K562 (cell line): ENCODE measurements around the gene SLC30A10. TPM values are rescaled to one million over a fixed set of nuclear protein-coding genes. Genes with fewer than 3 reads are reported as not detected.

ENCODE experiments used
- ADNP ChIP-seq: fragments of 200-800 bp; sonication (Bioruptor generic); IDR thresholded peaks from 2 replicates; pipeline ENCODE4 v1.6.1; 2016; ENCODE audit warnings: missing genetic modification characterization, missing compliant biosample characterization
- C11orf30 ChIP-seq: fragments of 450-650 bp; IDR thresholded peaks from 2 replicates; pipeline ENCODE4 v1.6.1; 2016; ENCODE audit warnings: low read depth, mild to moderate bottlenecking
- CHD2 ChIP-seq: IDR thresholded peaks from 2 replicates; pipeline ENCODE4 v1.6.1; 2011; ENCODE audit warnings: low read depth, low read length
- EP400 ChIP-seq: fragments of 450-650 bp; IDR thresholded peaks from 2 replicates; pipeline ENCODE4 v1.6.1; 2017; ENCODE audit warnings: antibody characterized with exemption, mild to moderate bottlenecking, moderate library complexity
- EZH2 ChIP-seq: IDR thresholded peaks from 2 replicates; pipeline ENCODE4 v1.6.1; 2012; ENCODE audit warnings: low read depth, mild to moderate bottlenecking, inconsistent platforms, low read length, borderline replicate concordance
- FOXP1 ChIP-seq: sonication (generic); formaldehyde crosslinking; IDR thresholded peaks from 2 replicates; pipeline ENCODE4 v1.8.0; 2022; ENCODE audit warnings: mild to moderate bottlenecking, missing genetic modification reagents
- FUS ChIP-seq: fragments of 200-400 bp; formaldehyde crosslinking; optimal IDR thresholded peaks from 2 replicates; pipeline ENCODE3; 2017; ENCODE audit warnings: low read depth, low read length
- GATA2 ChIP-seq: sonication (generic); formaldehyde crosslinking; IDR thresholded peaks from 2 replicates; pipeline ENCODE4 v1.4.0; 2020; ENCODE audit warnings: mild to moderate bottlenecking, missing genetic modification reagents
- HMG20B ChIP-seq: fragments of 250-450 bp; sonication (Bioruptor Pico); IDR thresholded peaks from 2 replicates; pipeline ENCODE4 v1.5.0; 2021; ENCODE audit warnings: mild to moderate bottlenecking
- MECOM ChIP-seq: fragments of 250-450 bp; sonication (Bioruptor Pico); IDR thresholded peaks from 2 replicates; pipeline ENCODE4 v1.8.0; 2022; ENCODE audit warnings: inconsistent platforms
- PHF21A ChIP-seq: fragments of 450-650 bp; IDR thresholded peaks from 2 replicates; pipeline ENCODE4 v1.6.1; 2017; ENCODE audit warnings: low read depth, borderline replicate concordance
- PHF8 ChIP-seq: fragments of 200-600 bp; sonication (generic); IDR thresholded peaks from 2 replicates; pipeline ENCODE4 v1.6.1; 2012; ENCODE audit warnings: mixed run types, mild to moderate bottlenecking, inconsistent platforms, low read length, moderate library complexity, borderline replicate concordance
- PRMT5 ChIP-seq: sonication (generic); formaldehyde crosslinking; IDR thresholded peaks from 2 replicates; pipeline ENCODE4 v1.5.0; 2020; ENCODE audit warnings: missing genetic modification reagents
- RBM14 ChIP-seq: fragments of 200-400 bp; formaldehyde crosslinking; IDR thresholded peaks from 2 replicates; pipeline ENCODE4 v1.6.1; 2018; ENCODE audit warnings: low read depth, mild to moderate bottlenecking, low read length, moderate library complexity, borderline replicate concordance; ENCODE audit not compliant: insufficient read depth
- RCOR1 ChIP-seq, 2 experiments: IDR thresholded peaks; 2 replicates each; pipeline ENCODE4 v1.6.1; 2012; ENCODE audit warnings: low read depth in 2 of 2, low read length in 2 of 2, borderline replicate concordance in 1 of 2, improper control_type of control experiment in 1 of 2
- SAP30 ChIP-seq: fragments of 200-600 bp; sonication (generic); IDR thresholded peaks from 2 replicates; pipeline ENCODE4 v1.6.1; 2012; ENCODE audit warnings: borderline replicate concordance, low read depth, mild to moderate bottlenecking, moderate library complexity, low read length, control low read depth, inconsistent platforms; ENCODE audit not compliant: insufficient read depth, poor library complexity, severe bottlenecking
- SLC30A9 ChIP-seq: fragments of 250-450 bp; sonication (Bioruptor Pico); IDR thresholded peaks from 2 replicates; pipeline ENCODE4 v1.8.0; 2022; ENCODE audit warnings: mild to moderate bottlenecking, moderate library complexity
- SRSF3 ChIP-seq: fragments of 200-400 bp; formaldehyde crosslinking; IDR thresholded peaks from 2 replicates; pipeline ENCODE4 v1.6.1; 2016; ENCODE audit warnings: mild to moderate bottlenecking, low read length, moderate library complexity; ENCODE audit not compliant: insufficient read depth
- STAT5B ChIP-seq: fragments of 250-450 bp; sonication (Bioruptor Pico); IDR thresholded peaks from 2 replicates; pipeline ENCODE4 v1.8.0; 2021; ENCODE audit warnings: mild to moderate bottlenecking, inconsistent platforms
- UBTF ChIP-seq, 2 experiments: IDR thresholded peaks; 2 replicates each; pipeline ENCODE4 v1.6.1; 2012; ENCODE audit warnings: improper control_type of control experiment in 2 of 2, low read depth in 2 of 2, low read length in 2 of 2, borderline replicate concordance in 1 of 2
- ZBTB49 ChIP-seq: sonication (generic); formaldehyde crosslinking; IDR thresholded peaks from 2 replicates; pipeline ENCODE4 v1.8.0; 2022; ENCODE audit warnings: missing genetic modification reagents, mild to moderate bottlenecking, borderline replicate concordance
- ZFP36 ChIP-seq: fragments of 150-350 bp; IDR thresholded peaks from 2 replicates; pipeline ENCODE4 v1.6.1; 2018; ENCODE audit warnings: low read length, low read depth; ENCODE audit not compliant: partially characterized antibody
- ZNF121 ChIP-seq: sonication (generic); formaldehyde crosslinking; conservative IDR thresholded peaks from 2 replicates; pipeline ENCODE4 v1.8.0; 2022; ENCODE audit warnings: missing genetic modification reagents
- ZNF507 ChIP-seq: conservative IDR thresholded peaks from 2 replicates; pipeline ENCODE4 v1.6.1; 2017; ENCODE audit warnings: missing genetic modification characterization, missing compliant biosample characterization
- polyA plus RNA-seq, 8 experiments: library from polyadenylated mRNA; depleted of rRNA in 4 of 8; stranded (reverse) in 5 of 8; unstranded in 3 of 8; fragments of >200 nt; fragmentation: Nextera tagmentation in 2 of 8; fragmentation: Illumina TruSeq in 1 of 8; extraction: Ambion mirVana in 2 of 8; extraction: Trizol in 1 of 8; gene quantifications; 2 replicates each; pipeline versions ENCODE4 v1.2.1 to v1.2.3, GENCODE V29; 2011 to 2014; ENCODE audit warnings: inconsistent platforms in 1 of 8, missing spikeins in 1 of 8
- total RNA-seq, 7 experiments: library from RNA; depleted of rRNA in 6 of 7; stranded (reverse); fragments of >200 nt in 6 of 7; fragmentation: Illumina TruSeq in 2 of 7; extraction: Trizol in 2 of 7; gene quantifications; 2 replicates each; pipeline versions ENCODE4 v1.2.1 to v1.2.3, GENCODE V29; 2011 to 2021; ENCODE audit warnings: low replicate concordance in 1 of 7

The SLC30A10 gene
- total and polyA plus RNA-seq, 9 of the 15 experiments (the other 6 are each of a cell fraction or from before 2014, with no cell fraction given): 2.6 to 11.3 (median 7.1) TPM

GRCh38 chr1:219906924-219907771 is 21.2 kb downstream of the SLC30A10 start (continued):
- TF ChIP-seq HMG20B (CRISPR knock-in tag) (no peak), MECOM (CRISPR knock-in tag) (no peak; the same call in 1 of the 2 replicates), GATA2 (peak; percentile 95), SAP30 (no peak), ZBTB49 (CRISPR knock-in tag) (no peak), EZH2 (no peak; the same call in 1 of the 2 replicates), ZFP36 (no peak), CHD2 (no peak), ADNP (tag) (peak; percentile 70), PHF21A (peak; percentile 31; the same call in 1 of the 2 replicates), RCOR1 (IDR thresholded peaks at IDR 0.05; ENCODE audit: borderline replicate concordance in 1 of 2, low read depth in 2 of 2, low read length in 2 of 2) (peak; percentile 95 to 99), FOXP1 (CRISPR knock-in tag) (no peak), PRMT5 (CRISPR knock-in tag) (no peak), SRSF3 (no peak), C11orf30 (peak; percentile 25; the same call in 1 of the 2 replicates), RBM14 (no peak), FUS (no peak), ZNF121 (CRISPR knock-in tag) (no peak), ZNF507 (tag) (no peak), UBTF (IDR thresholded peaks at IDR 0.05; ENCODE audit: borderline replicate concordance in 1 of 2, low read depth in 2 of 2, low read length in 2 of 2) (0 out of 4 replicates have a peak, but pooled peaks have one; percentile 15 to 41), STAT5B (CRISPR knock-in tag) (no peak), EP400 (peak; percentile 68), SLC30A9 (CRISPR knock-in tag) (no peak), PHF8 (no peak)
